Ramos (cell line): ENCODE measurements around the gene NECTIN1.

Experiments
- in situ Hi-C: fragments of 300-500 bp; cut with MboI; formaldehyde crosslinking; loops from one replicate; pipeline ENCODE4 v1.14.3; 2022; ENCODE audit warnings: low sequenced_read_pairs; ENCODE audit not compliant: unreplicated experiment

NECTIN1 gene

GRCh38 chr11:119680541-119681360, 48.2 kb downstream of the NECTIN1 start:
- in situ Hi-C loops, result no loop called here

GRCh38 chr11:119679346-119679745, 49.7 kb downstream of the NECTIN1 start:
- in situ Hi-C loops, result no loop called here

- in situ Hi-C loops, result no loop called here
Measured at GRCh38 chr11:119678351-119678750, 50.6 kb downstream of the NECTIN1 start.

- in situ Hi-C loops, result no loop called here
Measured at GRCh38 chr11:119677840-119678239, 51.2 kb downstream of the NECTIN1 start.

GRCh38 chr11:119676461-119677020, 52.5 kb downstream of the NECTIN1 start:
- in situ Hi-C loops, result no loop called here

GRCh38 chr11:119673759-119674336, 55.2 kb downstream of the NECTIN1 start:
- in situ Hi-C loops, result loop anchor here (5.0 kb wide), 1 partner anchor 58 kb away; no protein-coding TSS in a partner anchor

- in situ Hi-C loops, result loop anchor here (5.0 kb wide), 1 partner anchor 59 kb away; no protein-coding TSS in a partner anchor
Measured at GRCh38 chr11:119673052-119673758, 55.8 kb downstream of the NECTIN1 start.

GRCh38 chr11:119672597-119672996, 56.4 kb downstream of the NECTIN1 start:
- in situ Hi-C loops, result loop anchor here (5.0 kb wide), 1 partner anchor 60 kb away; no protein-coding TSS in a partner anchor

- in situ Hi-C loops, result loop anchor here (5.0 kb wide), 1 partner anchor 61 kb away; no protein-coding TSS in a partner anchor
Measured at GRCh38 chr11:119671561-119672015, 57.4 kb downstream of the NECTIN1 start.

GRCh38 chr11:119671051-119671450, 57.9 kb downstream of the NECTIN1 start:
- in situ Hi-C loops, result loop anchor here (5.0 kb wide), 1 partner anchor 61 kb away; no protein-coding TSS in a partner anchor

GRCh38 chr11:119669487-119669886, 59.5 kb downstream of the NECTIN1 start:
- in situ Hi-C loops, result no loop called here

GRCh38 chr11:119668676-119669075, 60.3 kb downstream of the NECTIN1 start:
- in situ Hi-C loops, result no loop called here

GRCh38 chr11:119666463-119667131, 62.4 kb downstream of the NECTIN1 start:
- in situ Hi-C loops, result no loop called here

GRCh38 chr11:119666061-119666460, 62.9 kb downstream of the NECTIN1 start:
- in situ Hi-C loops, result no loop called here

GRCh38 chr11:119664701-119665420, 64.1 kb downstream of the NECTIN1 start:
- in situ Hi-C loops, result no loop called here

- in situ Hi-C loops, result no loop called here
Measured at GRCh38 chr11:119664063-119664572, 64.9 kb downstream of the NECTIN1 start.

- in situ Hi-C loops, result no loop called here
Measured at GRCh38 chr11:119663279-119663678, 65.7 kb downstream of the NECTIN1 start.

- in situ Hi-C loops, result no loop called here
Measured at GRCh38 chr11:119661226-119661625, 67.8 kb downstream of the NECTIN1 start.
